Measurements from ENCODE around the gene TMC2.
"Not testable (repeated sequence)": the region's sequence is repeated elsewhere in the genome, so short reads cannot be mapped to it uniquely, and the experiment has no call there.

The TMC2 gene

GRCh38 chr20:2520617-2521016 is 15.8 kb upstream of the TMC2 start:
- Histone ChIP-seq H3K9me2 (replicated peaks; ENCODE audit: control insufficient read depth, low read length) (no peaks in the 10 kb centered on the region), H3K27me3 (ENCODE audit: control insufficient read depth, low read length) (peaks cover 8% of the 10 kb centered on the region; the same call in 1 of the 2 replicates), H3K4me1 (ENCODE audit: control insufficient read depth, low read length) (peaks cover 10% of the 10 kb centered on the region), H3K4me3 (ENCODE audit: low read length) (no peak overlapping the region), H3K4me2 (ENCODE audit: low read length) (no peak overlapping the region), H3K27ac (ENCODE audit: low read depth, low read length) (no peak overlapping the region), H3K36me3 (ENCODE audit: control insufficient read depth, low read length) (no peaks in the 10 kb centered on the region), H3F3A (ENCODE audit: control insufficient read depth, insufficient read depth) (no peaks in the 10 kb centered on the region), H3K9me3 (ENCODE audit: control insufficient read depth, insufficient read depth, low read length) (no peaks in the 10 kb centered on the region), H3K79me2 (ENCODE audit: control insufficient read depth, low read length) (no peaks in the 10 kb centered on the region), H4K20me1 (ENCODE audit: control insufficient read depth, insufficient read depth, low read depth, low read length) (no peaks in the 10 kb centered on the region)
- TF ChIP-seq CTCF (IDR thresholded peaks at IDR 0.05; ENCODE audit: low read depth, low read length, poor library complexity, severe bottlenecking) = no peak
- no peak for TF ChIP-seq EZH2phosphoT487 (IDR thresholded peaks at IDR 0.05; ENCODE audit: borderline replicate concordance, low read length)

GRCh38 chr20:2521369-2522305 is 14.7 kb upstream of the TMC2 start:
- no peak overlapping the region for H3K4me2 ChIP-seq (ENCODE audit: low read length)
- no peak overlapping the region for H3K4me3 ChIP-seq (ENCODE audit: low read length)
- no peaks in the 10 kb centered on the region for H3K9me2 ChIP-seq (replicated peaks; ENCODE audit: control insufficient read depth, low read length)
- H3K36me3 ChIP-seq (ENCODE audit: control insufficient read depth, low read length) = no peaks in the 10 kb centered on the region
- TF ChIP-seq EZH2phosphoT487 (IDR thresholded peaks at IDR 0.05; ENCODE audit: borderline replicate concordance, low read length) = no peak
- peak; percentile 92 for TF ChIP-seq CTCF (IDR thresholded peaks at IDR 0.05; ENCODE audit: low read depth, low read length, poor library complexity, severe bottlenecking)
- H3K27me3 ChIP-seq (ENCODE audit: control insufficient read depth, low read length) = peaks cover 12% of the 10 kb centered on the region; the same call in 1 of the 2 replicates
- H3K79me2 ChIP-seq (ENCODE audit: control insufficient read depth, low read length) = no peaks in the 10 kb centered on the region
- H3K4me1 ChIP-seq (ENCODE audit: control insufficient read depth, low read length) = peaks cover 10% of the 10 kb centered on the region
- no peaks in the 10 kb centered on the region for H3K9me3 ChIP-seq (ENCODE audit: control insufficient read depth, insufficient read depth, low read length)
- H3K27ac ChIP-seq (ENCODE audit: low read depth, low read length) = no peak overlapping the region
- H3F3A ChIP-seq (ENCODE audit: control insufficient read depth, insufficient read depth) = no peaks in the 10 kb centered on the region
- no peaks in the 10 kb centered on the region for H4K20me1 ChIP-seq (ENCODE audit: control insufficient read depth, insufficient read depth, low read depth, low read length)

GRCh38 chr20:2522826-2523429 is 13.4 kb upstream of the TMC2 start:
- H3K9me3 ChIP-seq (ENCODE audit: control insufficient read depth, insufficient read depth, low read length); H3F3A ChIP-seq (ENCODE audit: control insufficient read depth, insufficient read depth); H3K27ac ChIP-seq (ENCODE audit: low read depth, low read length); H3K4me2 ChIP-seq (ENCODE audit: low read length); H4K20me1 ChIP-seq (ENCODE audit: control insufficient read depth, insufficient read depth, low read depth, low read length); H3K4me3 ChIP-seq (ENCODE audit: low read length); H3K79me2 ChIP-seq (ENCODE audit: control insufficient read depth, low read length); H3K9me2 ChIP-seq (replicated peaks; ENCODE audit: control insufficient read depth, low read length); H3K36me3 ChIP-seq (ENCODE audit: control insufficient read depth, low read length): not testable (repeated sequence)
- Histone ChIP-seq H3K27me3 (ENCODE audit: control insufficient read depth, low read length) (peaks cover 15% of the 10 kb centered on the region), H3K4me1 (ENCODE audit: control insufficient read depth, low read length) (peaks cover 10% of the 10 kb centered on the region)
